K562 (cell line): ENCODE data around the gene PSMG3. TPM values are rescaled to one million over a fixed set of nuclear protein-coding genes. Genes with fewer than 3 reads are reported as not detected.

ENCODE experiments used
- CBFB ChIP-seq: sonication (generic); formaldehyde crosslinking; IDR thresholded peaks from 2 replicates; pipeline ENCODE4 v1.4.0; 2020; ENCODE audit warnings: mild to moderate bottlenecking, missing genetic modification reagents
- CREB1 ChIP-seq, 2 experiments: sonication (generic) in 1 of 2; formaldehyde crosslinking in 1 of 2; IDR thresholded peaks; 2 replicates each; pipeline versions ENCODE4 v1.6.1 to v1.8.0; 2012 to 2022; ENCODE audit warnings: inconsistent platforms in 1 of 2, mild to moderate bottlenecking in 1 of 2, missing genetic modification reagents in 1 of 2, moderate library complexity in 1 of 2
- IFI16 ChIP-seq: fragments of 250-450 bp; sonication (Bioruptor Pico); IDR thresholded peaks from 2 replicates; pipeline ENCODE4 v2.1.2; 2022; ENCODE audit warnings: mild to moderate bottlenecking, inconsistent platforms
- KDM2B ChIP-seq: fragments of 250-450 bp; sonication (Bioruptor Pico); IDR thresholded peaks from 2 replicates; pipeline ENCODE4 v1.8.0; 2021; ENCODE audit warnings: mild to moderate bottlenecking, moderate library complexity
- MAZ ChIP-seq, 2 experiments: fragments of 450-650 bp in 1 of 2; sonication (generic) in 1 of 2; formaldehyde crosslinking; IDR thresholded peaks in 1 of 2; conservative IDR thresholded peaks in 1 of 2; 2 replicates each; pipeline versions ENCODE4 v1.4.0 to v1.5.0; 2020; ENCODE audit warnings: mild to moderate bottlenecking in 1 of 2, missing genetic modification reagents in 1 of 2
- MXD1 ChIP-seq: fragments of 250-450 bp; sonication (Bioruptor Pico); IDR thresholded peaks from 2 replicates; pipeline ENCODE4 v1.8.0; 2021; ENCODE audit warnings: borderline replicate concordance, mild to moderate bottlenecking, moderate library complexity; ENCODE audit not compliant: poor library complexity, severe bottlenecking
- NFIX ChIP-seq: fragments of 250-450 bp; sonication (Bioruptor Pico); IDR thresholded peaks from 2 replicates; pipeline ENCODE4 v1.4.0; 2020; ENCODE audit warnings: low read depth, mild to moderate bottlenecking, moderate library complexity
- RAD21 ChIP-seq, 2 experiments: fragments of 250-450 bp in 1 of 2; fragments of 450-650 bp in 1 of 2; sonication (Bioruptor Pico) in 1 of 2; formaldehyde crosslinking in 1 of 2; IDR thresholded peaks in 1 of 2; conservative IDR thresholded peaks in 1 of 2; 2 replicates each; pipeline versions ENCODE4 v1.4.0 to v1.8.0; 2020 to 2022; ENCODE audit warnings: mild to moderate bottlenecking in 2 of 2, moderate library complexity in 1 of 2
- SMARCA4 ChIP-seq: fragments of 450-650 bp; IDR thresholded peaks from 2 replicates; pipeline ENCODE4 v1.6.1; 2016
- SMARCB1 ChIP-seq: IDR thresholded peaks from 2 replicates; pipeline ENCODE4 v1.6.1; 2011; ENCODE audit warnings: improper control_type of control experiment, low read depth; ENCODE audit not compliant: insufficient read length
- SRSF9 ChIP-seq: fragments of 200-400 bp; formaldehyde crosslinking; IDR thresholded peaks from 2 replicates; pipeline ENCODE4 v1.6.1; 2017; ENCODE audit warnings: low read depth, low read length, borderline replicate concordance
- TFAP4 ChIP-seq: sonication (generic); formaldehyde crosslinking; IDR thresholded peaks from 2 replicates; pipeline ENCODE4 v1.8.0; 2022; ENCODE audit warnings: missing genetic modification reagents, mild to moderate bottlenecking, moderate library complexity, borderline replicate concordance
- USF1 ChIP-seq: sonication (generic); formaldehyde crosslinking; IDR thresholded peaks from 2 replicates; pipeline ENCODE4 v1.9.0; 2022; ENCODE audit warnings: mild to moderate bottlenecking, missing genetic modification reagents
- ZBTB7A ChIP-seq: IDR thresholded peaks from 2 replicates; pipeline ENCODE4 v1.6.1; 2011; ENCODE audit warnings: low read depth, mild to moderate bottlenecking, low read length, moderate library complexity, borderline replicate concordance; ENCODE audit not compliant: control insufficient read depth
- ZNF134 ChIP-seq: fragments of 250-450 bp; sonication (Bioruptor Pico); conservative IDR thresholded peaks from 2 replicates; pipeline ENCODE4 v1.4.0; 2020
- ZNF212 ChIP-seq: fragments of 450-650 bp; formaldehyde crosslinking; IDR thresholded peaks from 2 replicates; pipeline ENCODE4 v1.4.0; 2020; ENCODE audit warnings: mild to moderate bottlenecking
- ZNF408 ChIP-seq: fragments of 250-450 bp; sonication (Bioruptor Pico); IDR thresholded peaks from 2 replicates; pipeline ENCODE4 v1.4.0; 2020; ENCODE audit warnings: low read depth, mild to moderate bottlenecking, moderate library complexity
- ZNF551 ChIP-seq: fragments of 250-450 bp; sonication (Bioruptor Pico); IDR thresholded peaks from 2 replicates; pipeline ENCODE4 v1.5.0; 2021; ENCODE audit warnings: mild to moderate bottlenecking, moderate library complexity
- polyA plus RNA-seq, 8 experiments: library from polyadenylated mRNA; depleted of rRNA in 4 of 8; stranded (reverse) in 5 of 8; unstranded in 3 of 8; fragments of >200 nt; fragmentation: Nextera tagmentation in 2 of 8; fragmentation: Illumina TruSeq in 1 of 8; extraction: Ambion mirVana in 2 of 8; extraction: Trizol in 1 of 8; gene quantifications; 2 replicates each; pipeline versions ENCODE4 v1.2.1 to v1.2.3, GENCODE V29; 2011 to 2014; ENCODE audit warnings: inconsistent platforms in 1 of 8, missing spikeins in 1 of 8
- total RNA-seq, 7 experiments: library from RNA; depleted of rRNA in 6 of 7; stranded (reverse); fragments of >200 nt in 6 of 7; fragmentation: Illumina TruSeq in 2 of 7; extraction: Trizol in 2 of 7; gene quantifications; 2 replicates each; pipeline versions ENCODE4 v1.2.1 to v1.2.3, GENCODE V29; 2011 to 2021; ENCODE audit warnings: low replicate concordance in 1 of 7
- TF ChIP-seq, protein P1 (sequence below): sonication (generic); formaldehyde crosslinking; IDR thresholded peaks from 2 replicates; pipeline ENCODE4 v1.9.0; 2022; ENCODE audit warnings: mild to moderate bottlenecking, missing genetic modification reagents

Gene PSMG3
- total and polyA plus RNA-seq, 9 of the 15 experiments (the other 6 are each of a cell fraction or from before 2014, with no cell fraction given) = 34.8 to 122 (median 80.1) TPM

DNA sequence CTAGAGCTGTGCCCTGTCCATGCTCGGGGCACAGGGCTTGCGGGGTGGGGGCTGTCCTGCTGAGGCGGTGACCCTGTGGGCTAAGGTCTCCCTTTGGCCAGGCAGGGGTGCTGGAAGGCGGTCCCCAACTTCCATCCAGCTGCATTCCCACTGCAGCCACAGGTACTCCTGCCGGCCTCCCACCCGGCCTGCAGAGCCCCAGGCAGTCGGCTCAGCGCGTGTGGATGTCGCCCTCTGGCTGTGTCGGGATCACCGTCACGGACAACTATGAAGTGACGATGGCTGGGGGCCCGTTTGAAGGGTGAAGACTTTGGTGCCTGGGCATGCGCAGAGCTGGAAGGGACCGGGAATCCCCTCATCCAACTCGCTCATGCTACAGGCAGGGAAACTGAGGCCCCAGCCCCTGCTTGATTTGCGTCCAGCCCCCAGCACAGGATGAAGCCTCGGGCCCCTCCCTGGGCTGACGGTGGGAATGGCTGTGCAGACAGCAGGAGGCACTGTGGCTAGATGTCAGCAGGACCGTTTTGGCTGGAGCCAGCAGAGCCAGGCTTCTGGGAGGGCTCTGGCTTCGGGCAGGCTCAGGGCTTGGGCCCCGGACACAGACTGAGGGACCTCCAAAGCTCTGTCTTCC is 11.5 kb downstream of the PSMG3 start (continued):
- no peak for TF ChIP-seq SRSF9
- no peak for TF ChIP-seq SMARCB1
- TF ChIP-seq ZNF134 (CRISPR knock-in tag) = no peak
- TF ChIP-seq SMARCA4 = no peak
- TF ChIP-seq NFIX (CRISPR knock-in tag) = no peak
- no peak for TF ChIP-seq ZNF212
- no peak for TF ChIP-seq IFI16 (CRISPR knock-in tag)
- TF ChIP-seq MXD1 = no peak
- TF ChIP-seq, protein P1, sequence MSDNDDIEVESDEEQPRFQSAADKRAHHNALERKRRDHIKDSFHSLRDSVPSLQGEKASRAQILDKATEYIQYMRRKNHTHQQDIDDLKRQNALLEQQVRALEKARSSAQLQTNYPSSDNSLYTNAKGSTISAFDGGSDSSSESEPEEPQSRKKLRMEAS = no peak
- TF ChIP-seq KDM2B (CRISPR knock-in tag) = no peak
- TF ChIP-seq TFAP4 (CRISPR knock-in tag) = peak; percentile 64; the same call in 1 of the 2 replicates
- TF ChIP-seq RAD21 (CRISPR knock-in tag; conservative IDR thresholded peaks at IDR 0.05 in 1 of 2, IDR thresholded peaks at IDR 0.05 in 1 of 2) = peak; percentile 55 to 77
- peak; percentile 30; the same call in 1 of the 2 replicates for TF ChIP-seq ZBTB7A
- TF ChIP-seq CREB1 (IDR thresholded peaks at IDR 0.05) = peak; percentile 52; the same call in 1 of the 2 replicates
- peak; percentile 80 for TF ChIP-seq CREB1 (CRISPR knock-in tag; IDR thresholded peaks at IDR 0.05)
- no peak for TF ChIP-seq ZNF551 (CRISPR knock-in tag)
- peak; percentile 35 to 75; a peak in 3 of 4 replicates for TF ChIP-seq MAZ (CRISPR knock-in tag; conservative IDR thresholded peaks at IDR 0.05 in 1 of 2, IDR thresholded peaks at IDR 0.05 in 1 of 2)
- TF ChIP-seq ZNF408 (CRISPR knock-in tag) = no peak
- TF ChIP-seq CBFB (CRISPR knock-in tag) = no peak
- no peak for TF ChIP-seq USF1
